IMR-90 (cell line): ENCODE data around the gene UBE2J1. TPM values are rescaled to one million over a fixed set of nuclear protein-coding genes. Genes with fewer than 3 reads are reported as not detected.

Experiments
- ATAC-seq: fragments of 200-7000 bp; cut with Tn5 transposase; 2 replicates; pipeline ENCODE4 v1.9.1; 2020; ENCODE audit warnings: low read depth, mild to moderate bottlenecking, moderate library complexity
- BruUV-seq: library from RNA; stranded (reverse); fragments of 400-500 nt; replicated peaks from 2 replicates; lab custom pipeline; 2021; lab: Mats Ljungman, UMichigan
- CTCF ChIA-PET: fragments of 300-600 bp; formaldehyde crosslinking; extraction: SDS; loops from one replicate; lab custom pipeline; 2021; ENCODE audit warnings: antibody characterized with exemption; lab: Yijun Ruan, JAX
- POLR2A ChIA-PET: fragments of 300-600 bp; sonication (Branson Sonifier 250); formaldehyde crosslinking; loops from one replicate; lab custom pipeline; 2022; ENCODE audit warnings: antibody characterized with exemption; ENCODE audit not compliant: unreplicated experiment; lab: Charles Lee
- DNase-seq: peaks from one replicate; pipeline ENCODE4 v3.0.0; 2013
- H2AFZ ChIP-seq: replicated peaks from 2 replicates; pipeline ENCODE3; 2013; ENCODE audit warnings: low read length, mild to moderate bottlenecking; ENCODE audit not compliant: poor library complexity
- H2AK5ac ChIP-seq: 2 replicates; pipeline ENCODE4 v1.6.1; 2013; ENCODE audit warnings: low read depth, low read length, inconsistent platforms
- H2AK9ac ChIP-seq: replicated peaks from 2 replicates; pipeline ENCODE3; 2013; ENCODE audit warnings: mild to moderate bottlenecking, low read depth, low read length, moderate library complexity; ENCODE audit not compliant: poor library complexity
- H2BK120ac ChIP-seq: 2 replicates; pipeline ENCODE4 v1.6.1; 2013; ENCODE audit warnings: low read depth, low read length, inconsistent platforms
- H2BK15ac ChIP-seq: 3 replicates; pipeline ENCODE4 v1.6.1; 2013; ENCODE audit warnings: low read depth, low read length, inconsistent platforms
- H2BK20ac ChIP-seq: 2 replicates; pipeline ENCODE4 v1.6.1; 2013; ENCODE audit warnings: low read depth, mild to moderate bottlenecking, inconsistent platforms, low read length, moderate library complexity
- H2BK5ac ChIP-seq: 2 replicates; pipeline ENCODE4 v1.6.1; 2013; ENCODE audit warnings: mild to moderate bottlenecking, low read depth, low read length, inconsistent platforms; ENCODE audit not compliant: poor library complexity, severe bottlenecking
- H3K14ac ChIP-seq: replicated peaks from 2 replicates; pipeline ENCODE4 v1.6.1; 2013; ENCODE audit warnings: low read depth, low read length, inconsistent platforms
- H3K18ac ChIP-seq: 2 replicates; pipeline ENCODE4 v1.6.1; 2013; ENCODE audit warnings: low read depth, low read length, control low read depth
- H3K23ac ChIP-seq: 2 replicates; pipeline ENCODE4 v1.6.1; 2013; ENCODE audit warnings: low read depth, low read length, inconsistent platforms
- H3K27ac ChIP-seq: 2 replicates; pipeline ENCODE4 v1.5.1; 2013; ENCODE audit warnings: mild to moderate bottlenecking, control low read depth, low read length; ENCODE audit not compliant: insufficient read depth
- H3K27me3 ChIP-seq: 2 replicates; pipeline ENCODE4 v1.6.1; 2013; ENCODE audit warnings: low read length; ENCODE audit not compliant: control insufficient read depth, insufficient read depth
- H3K36me3 ChIP-seq: 2 replicates; pipeline ENCODE4 v1.6.1; 2013; ENCODE audit warnings: low read length, mixed read lengths; ENCODE audit not compliant: control insufficient read depth, insufficient read depth
- H3K4ac ChIP-seq: 2 replicates; pipeline ENCODE4 v1.6.1; 2013; ENCODE audit warnings: low read depth, low read length, inconsistent platforms
- H3K4me1 ChIP-seq: 2 replicates; pipeline ENCODE4 v1.6.1; 2013; ENCODE audit warnings: low read length, mixed read lengths; ENCODE audit not compliant: control insufficient read depth, insufficient read depth
- H3K4me2 ChIP-seq: 2 replicates; pipeline ENCODE4 v1.6.1; 2013; ENCODE audit warnings: low read depth, mild to moderate bottlenecking, control low read depth, low read length, moderate library complexity
- H3K4me3 ChIP-seq: 2 replicates; pipeline ENCODE4 v1.5.1; 2013; ENCODE audit warnings: low read depth, mild to moderate bottlenecking, control low read depth, low read length, moderate library complexity; ENCODE audit not compliant: insufficient read depth
- H3K56ac ChIP-seq: 2 replicates; pipeline ENCODE4 v1.6.1; 2013; ENCODE audit warnings: low read length, inconsistent platforms; ENCODE audit not compliant: insufficient read depth; ENCODE audit errors: extremely low read depth
- H3K79me1 ChIP-seq, 2 experiments: 2 replicates each; pipeline ENCODE4 v1.6.1; 2013; ENCODE audit warnings: low read length in 2 of 2, inconsistent platforms in 1 of 2, low read depth in 1 of 2
- H3K9ac ChIP-seq: 2 replicates; pipeline ENCODE4 v1.6.1; 2013; ENCODE audit warnings: low read depth, low read length, control low read depth
- H3K9me1 ChIP-seq: 2 replicates; pipeline ENCODE4 v1.6.1; 2013; ENCODE audit warnings: low read length, inconsistent platforms; ENCODE audit not compliant: insufficient read depth
- H3K9me3 ChIP-seq: 2 replicates; pipeline ENCODE4 v1.6.1; 2013; ENCODE audit warnings: low read length; ENCODE audit not compliant: control insufficient read depth, insufficient read depth
- H4K20me1 ChIP-seq: 2 replicates; pipeline ENCODE4 v1.6.1; 2013; ENCODE audit warnings: low read length, inconsistent platforms; ENCODE audit not compliant: insufficient read depth
- H4K5ac ChIP-seq: 2 replicates; pipeline ENCODE4 v1.6.1; 2013; ENCODE audit warnings: mild to moderate bottlenecking, low read depth, low read length, control low read depth
- H4K8ac ChIP-seq, 2 experiments: 2 replicates each; pipeline ENCODE4 v1.6.1; 2013; ENCODE audit warnings: low read depth in 2 of 2, low read length in 2 of 2, control low read depth in 1 of 2, inconsistent platforms in 1 of 2
- H4K91ac ChIP-seq: 2 replicates; pipeline ENCODE4 v1.6.1; 2013; ENCODE audit warnings: low read depth, low read length, inconsistent platforms; ENCODE audit not compliant: insufficient read depth
- BHLHE40 ChIP-seq: fragments of 150-350 bp; IDR thresholded peaks from 2 replicates; pipeline ENCODE4 v1.6.1; 2016; ENCODE audit warnings: mild to moderate bottlenecking, low read depth, low read length
- CEBPB ChIP-seq: IDR thresholded peaks from 2 replicates; pipeline ENCODE4 v1.6.1; 2012; ENCODE audit warnings: low read depth, low read length, improper control_type of control experiment
- CHD1 ChIP-seq: IDR thresholded peaks from 2 replicates; pipeline ENCODE4 v1.6.1; 2012; ENCODE audit warnings: low read depth, low read length, improper control_type of control experiment
- CTCF ChIP-seq: conservative IDR thresholded peaks from 2 replicates; pipeline ENCODE4 v1.5.1; 2012; ENCODE audit warnings: mild to moderate bottlenecking, low read depth, low read length, improper control_type of control experiment
- ELK1 ChIP-seq: fragments of 150-350 bp; IDR thresholded peaks from 2 replicates; pipeline ENCODE4 v1.6.1; 2016; ENCODE audit warnings: low read depth, mild to moderate bottlenecking, low read length, moderate library complexity, borderline replicate concordance
- FOS ChIP-seq: fragments of 150-350 bp; IDR thresholded peaks from 2 replicates; pipeline ENCODE4 v1.6.1; 2016; ENCODE audit warnings: low read depth, low read length
- MAFK ChIP-seq: IDR thresholded peaks from 2 replicates; pipeline ENCODE4 v1.6.1; 2012; ENCODE audit warnings: low read depth, low read length, improper control_type of control experiment
- MAZ ChIP-seq: IDR thresholded peaks from 2 replicates; pipeline ENCODE4 v1.6.1; 2012; ENCODE audit warnings: low read depth, mild to moderate bottlenecking, low read length, improper control_type of control experiment, moderate library complexity, borderline replicate concordance
- MXI1 ChIP-seq: IDR thresholded peaks from 2 replicates; pipeline ENCODE4 v1.6.1; 2012; ENCODE audit warnings: low read depth, mild to moderate bottlenecking, low read length, moderate library complexity, borderline replicate concordance
- NFE2L2 ChIP-seq: fragments of 150-350 bp; IDR thresholded peaks from 2 replicates; pipeline ENCODE4 v1.6.1; 2016; ENCODE audit warnings: low read depth, mild to moderate bottlenecking, low read length
- POLR2A ChIP-seq: IDR thresholded peaks from 2 replicates; pipeline ENCODE4 v1.6.1; 2012; ENCODE audit warnings: mild to moderate bottlenecking, low read depth, low read length
- RAD21 ChIP-seq: IDR thresholded peaks from 2 replicates; pipeline ENCODE4 v1.6.1; 2012; ENCODE audit warnings: low read length, improper control_type of control experiment
- RCOR1 ChIP-seq: IDR thresholded peaks from 2 replicates; pipeline ENCODE4 v1.6.1; 2012; ENCODE audit warnings: mild to moderate bottlenecking, low read length, improper control_type of control experiment; ENCODE audit not compliant: insufficient replicate concordance
- RFX5 ChIP-seq: IDR thresholded peaks from 2 replicates; pipeline ENCODE4 v1.8.0; 2012; ENCODE audit warnings: low read depth, mild to moderate bottlenecking, low read length, moderate library complexity
- SMC3 ChIP-seq: fragments of 150-350 bp; IDR thresholded peaks from 2 replicates; pipeline ENCODE4 v1.6.1; 2016; ENCODE audit warnings: low read depth, mild to moderate bottlenecking, antibody characterized with exemption, low read length, moderate library complexity
- whole genome bisulfite sequencing, 2 experiments: methylation state at CpG; one replicate each; pipeline versions ENCODE4 v1.1.5 to v1.1.7; 2013; ENCODE audit warnings: missing lambda C conversion rate in 2 of 2; ENCODE audit not compliant: insufficient read length in 1 of 2; ENCODE audit errors: extremely low coverage in 2 of 2; 5-methylcytosine and 5-hydroxymethylcytosine counted together
- dilution Hi-C: fragments of 300-500 bp; cut with HindIII; formaldehyde crosslinking; loops from one replicate; pipeline ENCODE4 v1.14.3; 2018; ENCODE audit warnings: low sequenced_read_pairs; ENCODE audit not compliant: unreplicated experiment
- in situ Hi-C: fragments of 300-500 bp; cut with MboI; formaldehyde crosslinking; loops from 3 replicates; pipeline ENCODE4 v1.14.3; 2019; ENCODE audit warnings: low sequenced_read_pairs, inconsistent platforms, mixed read lengths
- intact Hi-C: fragments of 100-400 bp; cut with micrococcal nuclease; formaldehyde crosslinking; loops from 2 replicates; pipeline ENCODE4 v1.10.0; 2022
- polyA plus RNA-seq, 3 experiments: library from polyadenylated mRNA; depleted of rRNA; stranded (reverse); fragments of >200 nt; gene quantifications; 2 replicates each; pipeline ENCODE4 v1.2.3, GENCODE V29; 2012; ENCODE audit warnings: low replicate concordance in 1 of 3
- total RNA-seq: library from RNA; depleted of rRNA; stranded (reverse); fragments of >200 nt; gene quantifications from 2 replicates; pipeline ENCODE4 v1.2.3, GENCODE V29; 2012
- TF ChIP-seq, protein P1 (sequence below): fragments of 150-350 bp; IDR thresholded peaks from 2 replicates; pipeline ENCODE4 v1.6.1; 2017; ENCODE audit warnings: mild to moderate bottlenecking, antibody characterized with exemption, low read length, low read depth

Gene UBE2J1
- total and polyA plus RNA-seq, 2 of the 4 experiments (the other 2 are of a cell fraction) = 20.9 to 35.3 TPM

DNA sequence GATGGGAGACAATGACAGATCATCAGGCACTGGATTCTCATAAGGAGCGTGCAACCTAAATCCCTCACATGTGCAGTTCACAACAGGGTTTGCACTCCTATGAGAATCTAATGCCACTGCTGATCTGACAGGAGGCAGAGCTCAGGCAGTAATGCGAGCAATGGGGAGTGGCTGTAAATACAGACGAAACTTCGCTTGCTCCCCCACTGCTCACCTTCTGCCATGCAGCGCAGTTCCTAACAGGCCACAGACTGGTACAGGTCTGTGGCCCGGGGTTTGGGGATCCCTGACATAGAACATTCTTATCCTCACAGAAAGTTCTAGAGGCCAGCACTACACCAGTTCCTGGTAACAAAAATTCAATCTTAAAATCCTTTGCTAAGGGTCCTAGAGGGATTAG is 36.3 kb upstream of the UBE2J1 start:
- Histone ChIP-seq H3K4ac (no peak overlapping the region), H4K8ac (no peak overlapping the region), H3K27ac (no peak overlapping the region), H2AFZ (no peak overlapping the region), H2AK5ac (no peak overlapping the region), H3K9ac (no peak overlapping the region), H3K36me3 (no peaks in the 10 kb centered on the region), H3K4me3 (no peak overlapping the region), H3K27me3 (no peaks in the 10 kb centered on the region), H3K9me1 (no peaks in the 10 kb centered on the region; the same call in 1 of the 2 replicates), H4K91ac (no peak overlapping the region), H2BK5ac (no peak overlapping the region), H4K5ac (no peak overlapping the region), H2AK9ac (no peak overlapping the region), H3K9me3 (no peaks in the 10 kb centered on the region), H3K79me1 (no peaks in the 10 kb centered on the region), H2BK20ac (no peak overlapping the region), H3K56ac (no peak overlapping the region), H4K20me1 (no peaks in the 10 kb centered on the region), H3K4me1 (no peaks in the 10 kb centered on the region), H2BK15ac (no peak overlapping the region), H3K14ac (no peak overlapping the region), H2BK120ac (no peak overlapping the region), H3K18ac (no peak overlapping the region), H3K23ac (no peak overlapping the region), H3K4me2 (no peak overlapping the region)
- in situ Hi-C loops = no loop called here
- dilution Hi-C loops = no loop called here
- WGBS, 2 experiments = 60% methylated on average over 2 of the region's 6 CpGs; no CpG with 5 or more reads in 1 of the 2 experiments
- no TSS peak for BruUV-seq
- DNase-seq (no peak), ATAC-seq (no peak)
- intact Hi-C loops = no loop called here
- TF ChIP-seq ELK1 = no peak
- no peak for TF ChIP-seq FOS
- no peak for TF ChIP-seq NFE2L2
- TF ChIP-seq CTCF = no peak
- TF ChIP-seq POLR2A = no peak
- no peak for TF ChIP-seq CEBPB
- TF ChIP-seq RCOR1 = no peak
- TF ChIP-seq CHD1 = no peak
- TF ChIP-seq RFX5 = no peak
- TF ChIP-seq BHLHE40 = no peak
- TF ChIP-seq, protein P1, sequence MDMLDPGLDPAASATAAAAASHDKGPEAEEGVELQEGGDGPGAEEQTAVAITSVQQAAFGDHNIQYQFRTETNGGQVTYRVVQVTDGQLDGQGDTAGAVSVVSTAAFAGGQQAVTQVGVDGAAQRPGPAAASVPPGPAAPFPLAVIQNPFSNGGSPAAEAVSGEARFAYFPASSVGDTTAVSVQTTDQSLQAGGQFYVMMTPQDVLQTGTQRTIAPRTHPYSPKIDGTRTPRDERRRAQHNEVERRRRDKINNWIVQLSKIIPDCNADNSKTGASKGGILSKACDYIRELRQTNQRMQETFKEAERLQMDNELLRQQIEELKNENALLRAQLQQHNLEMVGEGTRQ = no peak
- no peak for TF ChIP-seq MAZ
- no peak for TF ChIP-seq MXI1
- no peak for TF ChIP-seq SMC3
- TF ChIP-seq MAFK = no peak
- TF ChIP-seq RAD21 = no peak
- ChIA-PET POLR2A (no interaction called here), CTCF (no interaction called here)
